Measurements from ENCODE around the gene MT1B. TPM values are rescaled to one million over a fixed set of nuclear protein-coding genes. Genes with fewer than 3 reads are reported as not detected.

MT1B gene
- total and polyA plus RNA-seq, 4 donors, result 1.2 to 1.5 TPM; not detected in 2

DNA sequence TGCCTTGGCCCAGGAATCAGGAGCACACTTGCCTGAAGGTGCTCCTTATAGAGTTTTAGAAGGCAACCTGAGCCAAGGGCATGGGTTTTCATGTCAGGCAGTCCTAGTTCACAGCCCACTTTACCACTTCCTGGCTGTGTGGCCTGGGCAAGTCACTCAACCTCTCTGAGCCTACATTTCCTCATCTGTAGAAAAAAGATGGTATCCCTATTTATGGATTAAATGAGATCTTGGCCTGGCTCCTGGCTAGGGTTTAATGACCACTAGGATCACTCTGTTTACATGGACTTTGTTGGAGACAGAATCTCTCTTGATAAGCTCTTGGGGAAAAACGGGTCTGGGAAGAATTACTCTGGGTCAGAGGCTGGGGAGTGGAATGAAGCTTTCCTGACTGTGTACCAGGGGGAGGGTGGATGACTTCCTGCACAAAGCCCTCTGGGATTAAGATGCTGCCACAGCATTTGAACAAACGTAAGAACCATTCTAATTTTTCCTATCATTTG is 41.0 kb upstream of the MT1B start:
- Histone ChIP-seq H3K4me1 (ENCODE audit: control insufficient read depth in 4 of 4, insufficient read depth in 4 of 4, low read length in 3 of 4) (peaks cover 5 to 34% (median 10%) of the 10 kb centered on the region in 4 donors), H3K27me3 (ENCODE audit: control insufficient read depth in 4 of 4, insufficient read depth in 4 of 4, low read length in 3 of 4) (no peaks in the 10 kb centered on the region), H3K9ac (ENCODE audit: low read depth in 1 of 2, low read length in 2 of 2) (peak overlapping the region; percentile 84 to 98), H3K36me3 (ENCODE audit: control insufficient read depth in 4 of 4, insufficient read depth in 3 of 4, low read depth in 1 of 4, low read length in 3 of 4) (no peaks in the 10 kb centered on the region), H3K9me3 (ENCODE audit: control insufficient read depth in 4 of 4, low read length in 3 of 4) (no peaks in the 10 kb centered on the region), H3K27ac (ENCODE audit: low read depth in 1 of 2, low read length in 2 of 2) (peak overlapping the region; percentile 98 to 99), H3K4me3 (ENCODE audit: low read depth in 1 of 3, low read length in 3 of 3) (peak overlapping the region; percentile 68 to 90 (median 88))
- DNase-seq (ENCODE audit: low spot score), result no peak
- 15% methylated on average over 2 of the region's 2 CpGs for WGBS
- TF ChIP-seq EGR1 (IDR thresholded peaks at IDR 0.05; ENCODE audit: low read depth in 2 of 2) (no peak), GABPA (IDR thresholded peaks at IDR 0.05 in 1 of 2, conservative IDR thresholded peaks at IDR 0.05 in 1 of 2) (peak; percentile 32 to 39), YY1 (IDR thresholded peaks at IDR 0.05) (no peak), HNF4G (IDR thresholded peaks at IDR 0.05) (peak; percentile 57), NR2F2 (IDR thresholded peaks at IDR 0.05) (peak; percentile 79), SP1 (IDR thresholded peaks at IDR 0.05) (peak; percentile 70), HNF4A (conservative IDR thresholded peaks at IDR 0.05) (peak; percentile 72 to 76), RXRA (IDR thresholded peaks at IDR 0.05) (peak; percentile 90 to 94), TAF1 (conservative IDR thresholded peaks at IDR 0.05) (peak; percentile 25), FOXA2 (IDR thresholded peaks at IDR 0.05) (peak; percentile 64), JUND (IDR thresholded peaks at IDR 0.05) (peak in 1 of 2 donors; percentile 38), FOXA1 (IDR thresholded peaks at IDR 0.05) (no peak), RAD21 (IDR thresholded peaks at IDR 0.05) (peak; percentile 23 to 27)
- TF ChIP-seq, protein P1, sequence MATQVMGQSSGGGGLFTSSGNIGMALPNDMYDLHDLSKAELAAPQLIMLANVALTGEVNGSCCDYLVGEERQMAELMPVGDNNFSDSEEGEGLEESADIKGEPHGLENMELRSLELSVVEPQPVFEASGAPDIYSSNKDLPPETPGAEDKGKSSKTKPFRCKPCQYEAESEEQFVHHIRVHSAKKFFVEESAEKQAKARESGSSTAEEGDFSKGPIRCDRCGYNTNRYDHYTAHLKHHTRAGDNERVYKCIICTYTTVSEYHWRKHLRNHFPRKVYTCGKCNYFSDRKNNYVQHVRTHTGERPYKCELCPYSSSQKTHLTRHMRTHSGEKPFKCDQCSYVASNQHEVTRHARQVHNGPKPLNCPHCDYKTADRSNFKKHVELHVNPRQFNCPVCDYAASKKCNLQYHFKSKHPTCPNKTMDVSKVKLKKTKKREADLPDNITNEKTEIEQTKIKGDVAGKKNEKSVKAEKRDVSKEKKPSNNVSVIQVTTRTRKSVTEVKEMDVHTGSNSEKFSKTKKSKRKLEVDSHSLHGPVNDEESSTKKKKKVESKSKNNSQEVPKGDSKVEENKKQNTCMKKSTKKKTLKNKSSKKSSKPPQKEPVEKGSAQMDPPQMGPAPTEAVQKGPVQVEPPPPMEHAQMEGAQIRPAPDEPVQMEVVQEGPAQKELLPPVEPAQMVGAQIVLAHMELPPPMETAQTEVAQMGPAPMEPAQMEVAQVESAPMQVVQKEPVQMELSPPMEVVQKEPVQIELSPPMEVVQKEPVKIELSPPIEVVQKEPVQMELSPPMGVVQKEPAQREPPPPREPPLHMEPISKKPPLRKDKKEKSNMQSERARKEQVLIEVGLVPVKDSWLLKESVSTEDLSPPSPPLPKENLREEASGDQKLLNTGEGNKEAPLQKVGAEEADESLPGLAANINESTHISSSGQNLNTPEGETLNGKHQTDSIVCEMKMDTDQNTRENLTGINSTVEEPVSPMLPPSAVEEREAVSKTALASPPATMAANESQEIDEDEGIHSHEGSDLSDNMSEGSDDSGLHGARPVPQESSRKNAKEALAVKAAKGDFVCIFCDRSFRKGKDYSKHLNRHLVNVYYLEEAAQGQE (IDR thresholded peaks at IDR 0.05), result peak; percentile 52
- TF ChIP-seq, protein P2, sequence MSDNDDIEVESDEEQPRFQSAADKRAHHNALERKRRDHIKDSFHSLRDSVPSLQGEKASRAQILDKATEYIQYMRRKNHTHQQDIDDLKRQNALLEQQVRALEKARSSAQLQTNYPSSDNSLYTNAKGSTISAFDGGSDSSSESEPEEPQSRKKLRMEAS (IDR thresholded peaks at IDR 0.05), result peak; percentile 38
- TF ChIP-seq, protein P3, sequence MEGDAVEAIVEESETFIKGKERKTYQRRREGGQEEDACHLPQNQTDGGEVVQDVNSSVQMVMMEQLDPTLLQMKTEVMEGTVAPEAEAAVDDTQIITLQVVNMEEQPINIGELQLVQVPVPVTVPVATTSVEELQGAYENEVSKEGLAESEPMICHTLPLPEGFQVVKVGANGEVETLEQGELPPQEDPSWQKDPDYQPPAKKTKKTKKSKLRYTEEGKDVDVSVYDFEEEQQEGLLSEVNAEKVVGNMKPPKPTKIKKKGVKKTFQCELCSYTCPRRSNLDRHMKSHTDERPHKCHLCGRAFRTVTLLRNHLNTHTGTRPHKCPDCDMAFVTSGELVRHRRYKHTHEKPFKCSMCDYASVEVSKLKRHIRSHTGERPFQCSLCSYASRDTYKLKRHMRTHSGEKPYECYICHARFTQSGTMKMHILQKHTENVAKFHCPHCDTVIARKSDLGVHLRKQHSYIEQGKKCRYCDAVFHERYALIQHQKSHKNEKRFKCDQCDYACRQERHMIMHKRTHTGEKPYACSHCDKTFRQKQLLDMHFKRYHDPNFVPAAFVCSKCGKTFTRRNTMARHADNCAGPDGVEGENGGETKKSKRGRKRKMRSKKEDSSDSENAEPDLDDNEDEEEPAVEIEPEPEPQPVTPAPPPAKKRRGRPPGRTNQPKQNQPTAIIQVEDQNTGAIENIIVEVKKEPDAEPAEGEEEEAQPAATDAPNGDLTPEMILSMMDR (IDR thresholded peaks at IDR 0.05; ENCODE audit: low read depth, low read length, missing input control), result no peak
- TF ChIP-seq, protein P4, sequence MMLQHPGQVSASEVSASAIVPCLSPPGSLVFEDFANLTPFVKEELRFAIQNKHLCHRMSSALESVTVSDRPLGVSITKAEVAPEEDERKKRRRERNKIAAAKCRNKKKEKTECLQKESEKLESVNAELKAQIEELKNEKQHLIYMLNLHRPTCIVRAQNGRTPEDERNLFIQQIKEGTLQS (IDR thresholded peaks at IDR 0.05), result peak; percentile 56
- TF ChIP-seq, protein P5, sequence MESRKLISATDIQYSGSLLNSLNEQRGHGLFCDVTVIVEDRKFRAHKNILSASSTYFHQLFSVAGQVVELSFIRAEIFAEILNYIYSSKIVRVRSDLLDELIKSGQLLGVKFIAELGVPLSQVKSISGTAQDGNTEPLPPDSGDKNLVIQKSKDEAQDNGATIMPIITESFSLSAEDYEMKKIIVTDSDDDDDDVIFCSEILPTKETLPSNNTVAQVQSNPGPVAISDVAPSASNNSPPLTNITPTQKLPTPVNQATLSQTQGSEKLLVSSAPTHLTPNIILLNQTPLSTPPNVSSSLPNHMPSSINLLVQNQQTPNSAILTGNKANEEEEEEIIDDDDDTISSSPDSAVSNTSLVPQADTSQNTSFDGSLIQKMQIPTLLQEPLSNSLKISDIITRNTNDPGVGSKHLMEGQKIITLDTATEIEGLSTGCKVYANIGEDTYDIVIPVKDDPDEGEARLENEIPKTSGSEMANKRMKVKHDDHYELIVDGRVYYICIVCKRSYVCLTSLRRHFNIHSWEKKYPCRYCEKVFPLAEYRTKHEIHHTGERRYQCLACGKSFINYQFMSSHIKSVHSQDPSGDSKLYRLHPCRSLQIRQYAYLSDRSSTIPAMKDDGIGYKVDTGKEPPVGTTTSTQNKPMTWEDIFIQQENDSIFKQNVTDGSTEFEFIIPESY (IDR thresholded peaks at IDR 0.05), result no peak

All from liver (tissue), 9 donors.